Measurements from ENCODE around the gene SVEP1. TPM values are rescaled to one million over a fixed set of nuclear protein-coding genes. Genes with fewer than 3 reads are reported as not detected.
"Not testable (repeated sequence)": the region's sequence is repeated elsewhere in the genome, so short reads cannot be mapped to it uniquely, and the experiment has no call there.

SVEP1 gene
- total RNA-seq, 1 experiment from 2014 or later: 21.9 TPM

GRCh38 chr9:110537841-110538646 is 41.5 kb downstream of the SVEP1 start:
- H3K4me1 Mint-ChIP-seq (ENCODE audit: insufficient read depth, unreplicated experiment): peaks cover 28% of the 10 kb centered on the region
- intact Hi-C loops (cut with micrococcal nuclease): no loop called here

GRCh38 chr9:110536822-110537221 is 42.7 kb downstream of the SVEP1 start:
- Mint-ChIP-seq H3K4me1 (ENCODE audit: insufficient read depth, unreplicated experiment) (peaks cover 34% of the 10 kb centered on the region), H3K27me3 (ENCODE audit: insufficient read depth, unreplicated experiment) (no peaks in the 10 kb centered on the region), H3K9me3 (ENCODE audit: unreplicated experiment) (no peaks in the 10 kb centered on the region), H3K27ac (ENCODE audit: low read depth, unreplicated experiment) (no peak overlapping the region), H3K36me3 (ENCODE audit: insufficient read depth, unreplicated experiment) (no peaks in the 10 kb centered on the region), H3K4me3 (ENCODE audit: unreplicated experiment) (peak overlapping the region; percentile 16)
- no TSS peak for BruUV-seq (replicated peaks)
- intact Hi-C loops (cut with micrococcal nuclease): no loop called here
- ChIA-PET CTCF (no interaction called here), POLR2A (interaction anchor here (0.6 to 1.4 kb wide), 6 partner anchors 9 to 280 kb away, joined by 3 to 4 read pairs (median 4); partner anchors contain the start of gene TXN)
- peak; percentile 88 for DNase-seq (ENCODE audit: unreplicated experiment)
- TF ChIP-seq, protein P1, sequence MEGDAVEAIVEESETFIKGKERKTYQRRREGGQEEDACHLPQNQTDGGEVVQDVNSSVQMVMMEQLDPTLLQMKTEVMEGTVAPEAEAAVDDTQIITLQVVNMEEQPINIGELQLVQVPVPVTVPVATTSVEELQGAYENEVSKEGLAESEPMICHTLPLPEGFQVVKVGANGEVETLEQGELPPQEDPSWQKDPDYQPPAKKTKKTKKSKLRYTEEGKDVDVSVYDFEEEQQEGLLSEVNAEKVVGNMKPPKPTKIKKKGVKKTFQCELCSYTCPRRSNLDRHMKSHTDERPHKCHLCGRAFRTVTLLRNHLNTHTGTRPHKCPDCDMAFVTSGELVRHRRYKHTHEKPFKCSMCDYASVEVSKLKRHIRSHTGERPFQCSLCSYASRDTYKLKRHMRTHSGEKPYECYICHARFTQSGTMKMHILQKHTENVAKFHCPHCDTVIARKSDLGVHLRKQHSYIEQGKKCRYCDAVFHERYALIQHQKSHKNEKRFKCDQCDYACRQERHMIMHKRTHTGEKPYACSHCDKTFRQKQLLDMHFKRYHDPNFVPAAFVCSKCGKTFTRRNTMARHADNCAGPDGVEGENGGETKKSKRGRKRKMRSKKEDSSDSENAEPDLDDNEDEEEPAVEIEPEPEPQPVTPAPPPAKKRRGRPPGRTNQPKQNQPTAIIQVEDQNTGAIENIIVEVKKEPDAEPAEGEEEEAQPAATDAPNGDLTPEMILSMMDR (IDR thresholded peaks at IDR 0.05; ENCODE audit: unreplicated experiment): no peak

More at GRCh38 chr9:110537841-110538646, 41.5 kb downstream of the SVEP1 start:
- TF ChIP-seq, protein P1 (IDR thresholded peaks at IDR 0.05; ENCODE audit: unreplicated experiment): no peak
- BruUV-seq (replicated peaks): no TSS peak
- no peaks in the 10 kb centered on the region for H3K36me3 Mint-ChIP-seq (ENCODE audit: insufficient read depth, unreplicated experiment)
- DNase-seq (ENCODE audit: unreplicated experiment): peak; percentile 52
- H3K9me3 Mint-ChIP-seq (ENCODE audit: unreplicated experiment): no peaks in the 10 kb centered on the region
- ChIA-PET CTCF (interaction anchor here (0.6 kb wide), 1 partner anchor 449 kb away, joined by 4 read pairs; no protein-coding TSS in a partner anchor), POLR2A (interaction anchor here (0.5 to 3.1 kb wide), 9 partner anchors 11 to 343 kb away, joined by 3 to 16 read pairs (median 4); partner anchors contain the start of gene TXN)
- no peaks in the 10 kb centered on the region for H3K27me3 Mint-ChIP-seq (ENCODE audit: insufficient read depth, unreplicated experiment)
- no peak overlapping the region for H3K4me3 Mint-ChIP-seq (ENCODE audit: unreplicated experiment)
- H3K27ac Mint-ChIP-seq (ENCODE audit: low read depth, unreplicated experiment): no peak overlapping the region

GRCh38 chr9:110534162-110534561 is 45.4 kb downstream of the SVEP1 start:
- H3K27ac Mint-ChIP-seq (ENCODE audit: low read depth, unreplicated experiment); DNase-seq (ENCODE audit: unreplicated experiment); H3K27me3 Mint-ChIP-seq (ENCODE audit: insufficient read depth, unreplicated experiment); intact Hi-C loops (cut with micrococcal nuclease); H3K36me3 Mint-ChIP-seq (ENCODE audit: insufficient read depth, unreplicated experiment); H3K9me3 Mint-ChIP-seq (ENCODE audit: unreplicated experiment); H3K4me3 Mint-ChIP-seq (ENCODE audit: unreplicated experiment); BruUV-seq (replicated peaks): not testable (repeated sequence)
- ChIA-PET POLR2A (interaction anchor here (0.6 to 1.0 kb wide), 2 partner anchors 33 to 41 kb away, joined by 3 read pairs; no protein-coding TSS in a partner anchor), CTCF (interaction anchor here (0.7 to 0.9 kb wide), 2 partner anchors 87 to 766 kb away, joined by 3 read pairs; no protein-coding TSS in a partner anchor)
- H3K4me1 Mint-ChIP-seq (ENCODE audit: insufficient read depth, unreplicated experiment): peaks cover 37% of the 10 kb centered on the region

- Mint-ChIP-seq H3K36me3 (ENCODE audit: insufficient read depth, unreplicated experiment) (no peaks in the 10 kb centered on the region), H3K4me3 (ENCODE audit: unreplicated experiment) (no peak overlapping the region), H3K9me3 (ENCODE audit: unreplicated experiment) (peaks cover 8% of the 10 kb centered on the region), H3K27ac (ENCODE audit: low read depth, unreplicated experiment) (no peak overlapping the region), H3K27me3 (ENCODE audit: insufficient read depth, unreplicated experiment) (no peaks in the 10 kb centered on the region), H3K4me1 (ENCODE audit: insufficient read depth, unreplicated experiment) (peaks cover 26% of the 10 kb centered on the region)
- intact Hi-C loops (cut with micrococcal nuclease): no loop called here
- TF ChIP-seq, protein P1 (IDR thresholded peaks at IDR 0.05; ENCODE audit: unreplicated experiment): no peak
- CTCF ChIA-PET: interaction anchor here (0.9 to 1.1 kb wide), 2 partner anchors 86 to 105 kb away, joined by 3 read pairs; no protein-coding TSS in a partner anchor
- POLR2A ChIA-PET: no interaction called here
- DNase-seq (ENCODE audit: unreplicated experiment): no peak
- BruUV-seq (replicated peaks): no TSS peak
These were observed 46.5 kb downstream of the SVEP1 start for GRCh38 chr9:110532908-110533665.

All from MCF 10A (cell line).